Measurements from ENCODE around the gene RNF144A.

DNA sequence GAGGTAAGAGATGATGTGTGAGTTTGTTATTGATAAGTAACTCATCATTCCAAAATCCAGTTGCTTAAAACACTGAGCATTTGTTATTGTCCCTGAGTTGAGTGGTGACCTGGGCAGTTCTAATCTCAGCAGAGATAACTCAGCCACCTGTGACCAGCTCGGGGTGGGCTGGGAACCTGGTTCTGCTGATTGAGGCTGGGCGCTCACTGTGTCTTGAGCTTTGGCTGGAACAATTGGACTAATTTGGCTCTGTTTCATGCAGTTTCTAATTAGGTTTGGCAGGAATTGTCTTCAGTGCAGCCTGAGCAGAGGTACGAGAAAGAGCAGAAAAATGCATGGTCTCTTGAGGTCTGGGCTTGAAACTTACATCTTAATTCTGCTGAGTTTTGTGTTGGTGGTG is 144.7 kb downstream of the RNF144A start:
- TF ChIP-seq, protein P1, sequence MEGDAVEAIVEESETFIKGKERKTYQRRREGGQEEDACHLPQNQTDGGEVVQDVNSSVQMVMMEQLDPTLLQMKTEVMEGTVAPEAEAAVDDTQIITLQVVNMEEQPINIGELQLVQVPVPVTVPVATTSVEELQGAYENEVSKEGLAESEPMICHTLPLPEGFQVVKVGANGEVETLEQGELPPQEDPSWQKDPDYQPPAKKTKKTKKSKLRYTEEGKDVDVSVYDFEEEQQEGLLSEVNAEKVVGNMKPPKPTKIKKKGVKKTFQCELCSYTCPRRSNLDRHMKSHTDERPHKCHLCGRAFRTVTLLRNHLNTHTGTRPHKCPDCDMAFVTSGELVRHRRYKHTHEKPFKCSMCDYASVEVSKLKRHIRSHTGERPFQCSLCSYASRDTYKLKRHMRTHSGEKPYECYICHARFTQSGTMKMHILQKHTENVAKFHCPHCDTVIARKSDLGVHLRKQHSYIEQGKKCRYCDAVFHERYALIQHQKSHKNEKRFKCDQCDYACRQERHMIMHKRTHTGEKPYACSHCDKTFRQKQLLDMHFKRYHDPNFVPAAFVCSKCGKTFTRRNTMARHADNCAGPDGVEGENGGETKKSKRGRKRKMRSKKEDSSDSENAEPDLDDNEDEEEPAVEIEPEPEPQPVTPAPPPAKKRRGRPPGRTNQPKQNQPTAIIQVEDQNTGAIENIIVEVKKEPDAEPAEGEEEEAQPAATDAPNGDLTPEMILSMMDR (conservative IDR thresholded peaks at IDR 0.05; ENCODE audit: low read depth in 2 of 2) = no peak
- no peak for TF ChIP-seq EZH2phosphoT487 (IDR thresholded peaks at IDR 0.05; ENCODE audit: unreplicated experiment)
- no peak for TF ChIP-seq POLR2AphosphoS5 (IDR thresholded peaks at IDR 0.05; ENCODE audit: low read depth)
- no peak for TF ChIP-seq EZH2 (IDR thresholded peaks at IDR 0.05; ENCODE audit: low read depth, unreplicated experiment)
- TF ChIP-seq STAT1 (IDR thresholded peaks at IDR 0.05; ENCODE audit: unreplicated experiment) = no peak
- TF ChIP-seq CREB1 (CRISPR knock-in tag; IDR thresholded peaks at IDR 0.05; ENCODE audit: low read depth) = no peak
- TF ChIP-seq, protein P2, sequence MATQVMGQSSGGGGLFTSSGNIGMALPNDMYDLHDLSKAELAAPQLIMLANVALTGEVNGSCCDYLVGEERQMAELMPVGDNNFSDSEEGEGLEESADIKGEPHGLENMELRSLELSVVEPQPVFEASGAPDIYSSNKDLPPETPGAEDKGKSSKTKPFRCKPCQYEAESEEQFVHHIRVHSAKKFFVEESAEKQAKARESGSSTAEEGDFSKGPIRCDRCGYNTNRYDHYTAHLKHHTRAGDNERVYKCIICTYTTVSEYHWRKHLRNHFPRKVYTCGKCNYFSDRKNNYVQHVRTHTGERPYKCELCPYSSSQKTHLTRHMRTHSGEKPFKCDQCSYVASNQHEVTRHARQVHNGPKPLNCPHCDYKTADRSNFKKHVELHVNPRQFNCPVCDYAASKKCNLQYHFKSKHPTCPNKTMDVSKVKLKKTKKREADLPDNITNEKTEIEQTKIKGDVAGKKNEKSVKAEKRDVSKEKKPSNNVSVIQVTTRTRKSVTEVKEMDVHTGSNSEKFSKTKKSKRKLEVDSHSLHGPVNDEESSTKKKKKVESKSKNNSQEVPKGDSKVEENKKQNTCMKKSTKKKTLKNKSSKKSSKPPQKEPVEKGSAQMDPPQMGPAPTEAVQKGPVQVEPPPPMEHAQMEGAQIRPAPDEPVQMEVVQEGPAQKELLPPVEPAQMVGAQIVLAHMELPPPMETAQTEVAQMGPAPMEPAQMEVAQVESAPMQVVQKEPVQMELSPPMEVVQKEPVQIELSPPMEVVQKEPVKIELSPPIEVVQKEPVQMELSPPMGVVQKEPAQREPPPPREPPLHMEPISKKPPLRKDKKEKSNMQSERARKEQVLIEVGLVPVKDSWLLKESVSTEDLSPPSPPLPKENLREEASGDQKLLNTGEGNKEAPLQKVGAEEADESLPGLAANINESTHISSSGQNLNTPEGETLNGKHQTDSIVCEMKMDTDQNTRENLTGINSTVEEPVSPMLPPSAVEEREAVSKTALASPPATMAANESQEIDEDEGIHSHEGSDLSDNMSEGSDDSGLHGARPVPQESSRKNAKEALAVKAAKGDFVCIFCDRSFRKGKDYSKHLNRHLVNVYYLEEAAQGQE (IDR thresholded peaks at IDR 0.05; ENCODE audit: unreplicated experiment) = no peak
- no peak for TF ChIP-seq JUNB (IDR thresholded peaks at IDR 0.05; ENCODE audit: unreplicated experiment)
- no peak for TF ChIP-seq ZNF331 (CRISPR knock-in tag; IDR thresholded peaks at IDR 0.05; ENCODE audit: low read depth)
- no peak for TF ChIP-seq NANOG (IDR thresholded peaks at IDR 0.05; ENCODE audit: borderline replicate concordance)
